ENCODE results near the gene POLR1C.

GRCh38 chr6:43502666-43503065 is 14.2 kb upstream of the POLR1C start:
- TF ChIP-seq CTCF (IDR thresholded peaks at IDR 0.05) (no peak), POLR2A (IDR thresholded peaks at IDR 0.05) (no peak)
